VCaP (cell line): ENCODE measurements around the gene RAB26.
A peak's percentile ranks its signal among the peaks of the same experiment; 100 is the strongest.
"Not testable (repeated sequence)": the region's sequence is repeated elsewhere in the genome, so short reads cannot be mapped to it uniquely, and the experiment has no call there.

Experiments
- H3K27ac ChIP-seq: fragments of 450-650 bp; 2 replicates; pipeline ENCODE4 v1.5.1; 2017
- CTCF ChIP-seq: fragments of 450-650 bp; conservative IDR thresholded peaks from 2 replicates; pipeline ENCODE4 v1.5.1; 2017; ENCODE audit warnings: mild to moderate bottlenecking, moderate library complexity

The RAB26 gene

GRCh38 chr16:2114885-2115590 lies 33.4 kb upstream of the RAB26 start:
- H3K27ac ChIP-seq = not testable (repeated sequence)

- no peak for TF ChIP-seq CTCF
- no peak overlapping the region for H3K27ac ChIP-seq
These were observed 32.8 kb upstream of the RAB26 start for GRCh38 chr16:2115591-2115973.

GRCh38 chr16:2116428-2116827 lies 32.0 kb upstream of the RAB26 start:
- not testable (repeated sequence) for H3K27ac ChIP-seq

- not testable (repeated sequence) for H3K27ac ChIP-seq
These were observed 31.1 kb upstream of the RAB26 start for GRCh38 chr16:2117341-2117740.

- not testable (repeated sequence) for H3K27ac ChIP-seq
These were observed 30.3 kb upstream of the RAB26 start for GRCh38 chr16:2117960-2118722.

GRCh38 chr16:2121325-2121724 lies 27.1 kb upstream of the RAB26 start:
- not testable (repeated sequence) for H3K27ac ChIP-seq

- no peak overlapping the region for H3K27ac ChIP-seq
- no peak for TF ChIP-seq CTCF
These were observed 26.6 kb upstream of the RAB26 start for GRCh38 chr16:2121853-2122252.

DNA sequence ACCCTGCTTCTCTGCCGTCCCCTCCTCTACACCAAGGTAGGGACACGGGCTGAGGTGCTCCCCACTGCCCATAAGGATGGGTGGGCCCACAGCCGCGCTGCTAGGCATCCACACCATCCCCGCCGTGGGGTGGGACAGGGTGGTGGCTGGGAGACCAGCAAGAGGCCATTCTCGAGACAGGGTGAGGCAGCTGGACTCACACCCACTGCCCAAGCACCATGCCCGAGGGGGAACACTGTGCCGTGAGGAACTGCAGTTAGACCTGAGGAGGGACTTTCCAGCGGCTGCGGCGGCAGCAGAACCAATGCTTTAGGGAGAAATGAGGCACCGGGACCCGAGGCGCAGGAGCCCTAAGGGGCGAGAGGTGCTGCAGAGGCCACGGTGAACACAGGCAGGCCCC lies 26.0 kb upstream of the RAB26 start:
- TF ChIP-seq CTCF = no peak
- H3K27ac ChIP-seq = no peak overlapping the region

- not testable (repeated sequence) for H3K27ac ChIP-seq
These were observed 25.3 kb upstream of the RAB26 start for GRCh38 chr16:2122934-2123683.

DNA sequence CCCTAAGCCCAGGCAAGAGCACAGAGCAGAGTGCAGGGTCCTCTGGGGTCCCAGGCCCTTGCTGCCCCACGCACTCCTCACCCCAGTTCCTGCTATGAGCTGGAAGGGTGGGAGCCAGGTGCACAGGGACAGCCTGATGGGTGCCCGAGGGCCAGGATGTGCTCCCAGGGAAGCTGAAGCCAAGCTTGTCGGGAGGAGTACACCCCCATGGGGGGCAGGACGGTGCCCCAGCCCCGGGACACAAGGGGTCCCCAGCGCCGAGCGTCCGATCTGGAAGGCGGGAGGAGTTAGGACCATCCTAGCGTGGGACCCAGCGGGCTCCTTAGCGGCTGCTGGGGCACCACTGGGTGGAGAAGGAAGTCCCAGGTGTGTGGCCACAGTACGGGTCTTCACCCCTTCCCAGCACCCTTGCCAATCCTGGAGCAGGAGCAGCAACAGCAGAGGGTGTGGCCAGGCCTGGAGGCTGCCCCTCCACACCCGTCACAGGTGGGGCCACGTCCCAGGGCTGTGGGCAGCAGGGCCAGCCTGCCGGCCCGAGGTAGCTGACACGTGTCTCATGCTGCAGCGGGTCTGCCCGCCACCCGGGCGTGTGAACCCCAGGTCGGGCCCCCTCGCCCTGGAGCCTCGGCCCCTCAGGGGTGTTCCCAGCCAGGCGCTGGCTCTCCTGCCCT lies 24.6 kb upstream of the RAB26 start:
- H3K27ac ChIP-seq = not testable (repeated sequence)

GRCh38 chr16:2124377-2124693 lies 24.1 kb upstream of the RAB26 start:
- not testable (repeated sequence) for H3K27ac ChIP-seq

- not testable (repeated sequence) for H3K27ac ChIP-seq
These were observed 23.6 kb upstream of the RAB26 start for GRCh38 chr16:2124694-2125444.

DNA sequence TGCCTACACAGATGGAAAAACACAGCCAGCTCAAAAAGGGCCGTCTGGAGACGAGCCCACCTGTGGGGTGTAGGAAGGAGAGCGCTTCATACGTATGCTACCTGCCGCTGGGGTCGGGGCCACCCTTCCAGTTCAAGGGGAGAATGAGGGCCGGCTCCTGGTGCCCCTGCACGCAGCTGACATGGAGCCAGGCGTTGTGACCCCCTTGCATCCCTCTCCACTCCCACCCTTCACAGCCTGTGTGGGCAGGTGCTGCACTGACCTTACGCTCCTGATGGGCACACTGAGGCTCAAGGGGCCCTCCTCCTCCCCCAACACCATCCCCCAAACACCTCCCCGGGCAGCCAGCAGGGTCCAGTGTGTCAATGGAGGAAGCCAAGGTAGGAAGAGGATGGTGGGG lies 22.8 kb upstream of the RAB26 start:
- H3K27ac ChIP-seq = not testable (repeated sequence)

- H3K27ac ChIP-seq = not testable (repeated sequence)
These were observed 22.2 kb upstream of the RAB26 start for GRCh38 chr16:2126161-2126743.

DNA sequence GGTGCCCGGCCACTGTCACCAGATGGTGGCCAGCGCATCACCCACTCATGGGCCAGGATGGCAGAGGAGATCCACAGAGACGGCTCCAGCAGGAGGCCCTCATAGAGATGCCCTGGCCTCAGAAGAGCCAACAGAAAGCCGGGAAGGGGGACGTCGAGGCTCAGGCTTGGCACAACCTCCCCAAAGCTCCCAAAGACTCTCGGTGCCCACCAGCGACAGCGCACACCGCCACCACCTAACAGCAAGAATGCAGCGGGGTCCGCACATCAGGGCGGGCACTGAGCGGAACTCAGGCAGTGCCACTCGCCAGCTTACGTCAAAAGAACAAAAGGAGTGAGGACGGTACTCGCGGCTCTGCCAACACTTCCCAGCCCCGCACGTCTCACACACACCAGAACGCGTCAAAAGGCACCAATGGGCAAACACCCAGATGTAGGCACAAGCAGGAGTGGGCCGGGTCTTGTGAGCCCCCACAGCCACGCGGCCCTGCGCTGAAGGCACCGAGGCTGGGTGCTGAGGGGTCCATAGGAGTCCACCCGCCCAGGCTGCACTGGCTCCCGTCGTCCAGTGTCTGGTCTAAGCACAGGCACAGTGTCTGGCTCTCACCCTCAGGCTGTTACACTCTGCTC lies 21.4 kb upstream of the RAB26 start:
- H3K27ac ChIP-seq = 0 out of 2 replicates have a peak overlapping the region, but pooled peaks have one; percentile 19
